ENCODE results near the gene SLC7A8.
"Not testable (repeated sequence)": the region's sequence is repeated elsewhere in the genome, so short reads cannot be mapped to it uniquely, and the experiment has no call there.

SLC7A8 gene

GRCh38 chr14:23209651-23210423 lies 26.4 kb upstream of the SLC7A8 start:
- DNase-seq (ENCODE audit: low spot score): no peak
- no peak for TF ChIP-seq CTCF (IDR thresholded peaks at IDR 0.05; ENCODE audit: extremely low read depth, missing control alignments)

- DNase-seq (ENCODE audit: low spot score): no peak
- TF ChIP-seq CTCF (IDR thresholded peaks at IDR 0.05; ENCODE audit: extremely low read depth, missing control alignments): no peak
Measured at GRCh38 chr14:23208324-23208723, 24.9 kb upstream of the SLC7A8 start.

- no peak for TF ChIP-seq CTCF (IDR thresholded peaks at IDR 0.05; ENCODE audit: extremely low read depth, missing control alignments)
- DNase-seq (ENCODE audit: low spot score): no peak
Measured at GRCh38 chr14:23207146-23207540, 23.7 kb upstream of the SLC7A8 start.

- no peak for DNase-seq (ENCODE audit: low spot score)
- no peak for TF ChIP-seq CTCF (IDR thresholded peaks at IDR 0.05; ENCODE audit: extremely low read depth, missing control alignments)
Measured at GRCh38 chr14:23206422-23207145, 23.1 kb upstream of the SLC7A8 start.

- no peak for DNase-seq (ENCODE audit: low spot score)
- TF ChIP-seq CTCF (IDR thresholded peaks at IDR 0.05; ENCODE audit: extremely low read depth, missing control alignments): no peak
Measured at GRCh38 chr14:23202001-23202400, 18.5 kb upstream of the SLC7A8 start.

- not testable (repeated sequence) for DNase-seq (ENCODE audit: low spot score)
Measured at GRCh38 chr14:23199141-23199540, 15.7 kb upstream of the SLC7A8 start.

- DNase-seq (ENCODE audit: low spot score): not testable (repeated sequence)
Measured at GRCh38 chr14:23196487-23196886, 13.0 kb upstream of the SLC7A8 start.

- TF ChIP-seq CTCF (IDR thresholded peaks at IDR 0.05; ENCODE audit: extremely low read depth, missing control alignments): no peak
- no peak for DNase-seq (ENCODE audit: low spot score)
Measured at GRCh38 chr14:23195552-23196101, 12.2 kb upstream of the SLC7A8 start.

All from GM20000 (cell line).